Smooth muscle cell (in vitro differentiated cells): ENCODE data around the gene NKAPL. TPM values are rescaled to one million over a fixed set of nuclear protein-coding genes. Genes with fewer than 3 reads are reported as not detected.

ENCODE experiments used
- DNase-seq: peaks from one replicate; lab custom pipeline; 2025; ENCODE audit not compliant: unreplicated experiment; lab: John Stamatoyannopoulos, UW
- H2AFZ ChIP-seq: fragments of 200-600 bp; sonication (generic); 2 replicates; pipeline ENCODE4 v1.6.0; 2016; ENCODE audit warnings: antibody characterized with exemption, low read depth, mild to moderate bottlenecking
- H3F3A ChIP-seq: fragments of 200-600 bp; sonication (generic); 2 replicates; pipeline ENCODE4 v1.6.0; 2017; ENCODE audit warnings: antibody characterized with exemption, low read depth
- H3K27ac ChIP-seq: fragments of 200-600 bp; sonication (generic); 2 replicates; pipeline ENCODE4 v1.5.1; 2016; ENCODE audit warnings: low read depth, mild to moderate bottlenecking
- H3K27me3 ChIP-seq: fragments of 200-600 bp; sonication (generic); 2 replicates; pipeline ENCODE4 v1.6.1; 2016; ENCODE audit warnings: low read depth, mild to moderate bottlenecking
- H3K36me3 ChIP-seq: fragments of 200-600 bp; sonication (generic); 2 replicates; pipeline ENCODE4 v1.5.1; 2016; ENCODE audit warnings: low read depth
- H3K4me1 ChIP-seq: fragments of 200-600 bp; sonication (generic); 2 replicates; pipeline ENCODE4 v1.5.1; 2016; ENCODE audit warnings: low read depth
- H3K4me2 ChIP-seq: fragments of 200-600 bp; sonication (generic); 2 replicates; pipeline ENCODE4 v1.6.0; 2016; ENCODE audit warnings: mild to moderate bottlenecking
- H3K4me3 ChIP-seq: fragments of 200-600 bp; sonication (generic); 2 replicates; pipeline ENCODE4 v1.5.1; 2016; ENCODE audit warnings: mild to moderate bottlenecking
- H3K79me2 ChIP-seq: fragments of 200-600 bp; sonication (generic); 2 replicates; pipeline ENCODE4 v1.6.0; 2016; ENCODE audit warnings: low read depth, mild to moderate bottlenecking
- H3K9ac ChIP-seq: fragments of 200-600 bp; sonication (generic); 2 replicates; pipeline ENCODE4 v1.6.0; 2016; ENCODE audit warnings: low read depth
- H3K9me3 ChIP-seq: fragments of 200-600 bp; sonication (generic); replicated peaks from 2 replicates; pipeline ENCODE4 v1.5.1; 2016; ENCODE audit warnings: low read depth
- H4K20me1 ChIP-seq: fragments of 200-600 bp; sonication (generic); 2 replicates; pipeline ENCODE4 v1.6.0; 2016; ENCODE audit warnings: low read depth
- WGBS: methylation state at CpG from one replicate; pipeline ENCODE4 v1.1.7; 2016; ENCODE audit warnings: low lambda C conversion rate; 5-methylcytosine and 5-hydroxymethylcytosine counted together
- polyA plus RNA-seq: library from polyadenylated mRNA; unstranded; fragments of >200 nt; fragmentation: Nextera tagmentation; extraction: Ambion mirVana; gene quantifications from 2 replicates; pipeline ENCODE4 v1.2.1, GENCODE V29; 2016
- total RNA-seq: library from RNA; depleted of rRNA; stranded (reverse); fragments of >200 nt; gene quantifications from 2 replicates; pipeline ENCODE4 v1.2.3, GENCODE V29; 2014
- TF ChIP-seq, protein P1 (sequence below): fragments of 200-600 bp; sonication (generic); IDR thresholded peaks from 2 replicates; pipeline ENCODE4 v1.5.1; 2017; ENCODE audit warnings: borderline replicate concordance, mild to moderate bottlenecking, antibody characterized with exemption; ENCODE audit not compliant: insufficient read depth, poor library complexity, severe bottlenecking

The NKAPL gene
- total and polyA plus RNA-seq, 2 experiments from 2014 or later, result 0.18 TPM; not detected in 1

DNA sequence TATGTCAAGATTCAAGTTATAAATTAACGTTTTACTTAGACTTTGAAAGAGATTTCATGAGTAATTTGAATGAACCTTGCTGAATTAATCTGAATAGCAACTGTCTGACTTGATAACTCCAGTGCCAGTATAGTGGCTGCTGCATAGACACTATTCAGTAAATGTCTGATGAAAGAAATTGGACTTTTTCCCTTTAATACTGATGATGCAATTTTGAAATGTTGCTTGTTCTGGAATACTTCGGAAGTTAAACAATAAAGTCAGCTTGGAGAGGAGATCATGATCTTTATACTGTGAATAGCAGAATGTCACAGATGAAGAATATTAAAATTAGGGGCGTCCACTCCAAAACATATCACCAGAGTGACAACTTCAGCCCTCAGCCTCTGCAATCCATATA lies 18.6 kb downstream of the NKAPL start:
- DNase-seq, result no peak
- TF ChIP-seq, protein P1, sequence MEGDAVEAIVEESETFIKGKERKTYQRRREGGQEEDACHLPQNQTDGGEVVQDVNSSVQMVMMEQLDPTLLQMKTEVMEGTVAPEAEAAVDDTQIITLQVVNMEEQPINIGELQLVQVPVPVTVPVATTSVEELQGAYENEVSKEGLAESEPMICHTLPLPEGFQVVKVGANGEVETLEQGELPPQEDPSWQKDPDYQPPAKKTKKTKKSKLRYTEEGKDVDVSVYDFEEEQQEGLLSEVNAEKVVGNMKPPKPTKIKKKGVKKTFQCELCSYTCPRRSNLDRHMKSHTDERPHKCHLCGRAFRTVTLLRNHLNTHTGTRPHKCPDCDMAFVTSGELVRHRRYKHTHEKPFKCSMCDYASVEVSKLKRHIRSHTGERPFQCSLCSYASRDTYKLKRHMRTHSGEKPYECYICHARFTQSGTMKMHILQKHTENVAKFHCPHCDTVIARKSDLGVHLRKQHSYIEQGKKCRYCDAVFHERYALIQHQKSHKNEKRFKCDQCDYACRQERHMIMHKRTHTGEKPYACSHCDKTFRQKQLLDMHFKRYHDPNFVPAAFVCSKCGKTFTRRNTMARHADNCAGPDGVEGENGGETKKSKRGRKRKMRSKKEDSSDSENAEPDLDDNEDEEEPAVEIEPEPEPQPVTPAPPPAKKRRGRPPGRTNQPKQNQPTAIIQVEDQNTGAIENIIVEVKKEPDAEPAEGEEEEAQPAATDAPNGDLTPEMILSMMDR, result no peak
- H3K27me3 ChIP-seq, result no peaks in the 10 kb centered on the region
- H3K4me3 ChIP-seq, result no peak overlapping the region
- no peak overlapping the region for H3K4me2 ChIP-seq
- 89% methylated on average over 3 of the region's 3 CpGs for WGBS
- peaks cover 5% of the 10 kb centered on the region for H3K4me1 ChIP-seq
- peaks cover 8% of the 10 kb centered on the region for H3K36me3 ChIP-seq
- no peak overlapping the region for H3K9ac ChIP-seq
- H3K9me3 ChIP-seq, result no peaks in the 10 kb centered on the region
- H3K27ac ChIP-seq, result no peak overlapping the region
- peaks cover 6% of the 10 kb centered on the region for H3F3A ChIP-seq
- no peaks in the 10 kb centered on the region for H4K20me1 ChIP-seq
- H3K79me2 ChIP-seq, result peaks cover 11% of the 10 kb centered on the region
- no peak overlapping the region for H2AFZ ChIP-seq

DNA sequence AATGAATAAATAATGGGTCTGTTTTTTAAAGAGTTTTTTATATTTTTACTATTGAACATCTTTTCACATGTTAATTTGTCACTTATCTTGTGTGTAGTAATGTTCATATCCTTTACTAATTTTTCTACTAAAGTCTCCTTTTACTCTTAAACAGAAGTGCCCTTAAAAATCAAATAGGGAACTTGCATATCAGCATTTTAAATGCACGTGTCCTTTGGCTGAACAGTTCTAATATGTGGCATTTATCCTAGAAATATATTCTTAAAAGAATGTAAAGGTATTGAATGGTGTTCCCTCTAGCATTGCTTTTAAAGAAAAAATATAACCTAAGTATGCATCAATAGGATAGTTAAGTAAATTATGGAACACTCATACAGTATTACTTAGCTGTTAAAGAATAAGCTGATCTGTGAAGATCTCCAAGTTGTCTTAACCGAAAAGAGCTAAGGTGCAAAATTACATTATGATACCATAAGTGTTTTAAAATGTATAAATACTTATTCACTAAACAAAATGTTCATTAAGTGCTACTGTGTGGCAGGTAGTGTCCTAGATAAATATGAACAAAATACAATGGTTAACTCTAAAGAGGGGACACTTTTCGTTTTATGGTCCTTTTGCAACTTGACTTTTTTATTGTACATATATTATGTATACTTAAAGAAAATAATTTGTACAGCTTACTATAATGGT lies 21.6 kb downstream of the NKAPL start:
- DNase-seq, result no peak
- Histone ChIP-seq H3K27ac (no peak overlapping the region), H3K27me3 (no peaks in the 10 kb centered on the region), H4K20me1 (no peaks in the 10 kb centered on the region), H3K9me3 (no peaks in the 10 kb centered on the region), H3K36me3 (peaks cover 5% of the 10 kb centered on the region), H2AFZ (peak overlapping the region; percentile 96), H3K4me3 (peak overlapping the region; percentile 95), H3K79me2 (peaks cover 26% of the 10 kb centered on the region), H3K9ac (peak overlapping the region; percentile 79), H3F3A (peaks cover 6% of the 10 kb centered on the region), H3K4me1 (peaks cover 5% of the 10 kb centered on the region), H3K4me2 (peak overlapping the region; percentile 90)
- WGBS, result 39% methylated on average over 3 of the region's 3 CpGs
- TF ChIP-seq, protein P1, result no peak

DNA sequence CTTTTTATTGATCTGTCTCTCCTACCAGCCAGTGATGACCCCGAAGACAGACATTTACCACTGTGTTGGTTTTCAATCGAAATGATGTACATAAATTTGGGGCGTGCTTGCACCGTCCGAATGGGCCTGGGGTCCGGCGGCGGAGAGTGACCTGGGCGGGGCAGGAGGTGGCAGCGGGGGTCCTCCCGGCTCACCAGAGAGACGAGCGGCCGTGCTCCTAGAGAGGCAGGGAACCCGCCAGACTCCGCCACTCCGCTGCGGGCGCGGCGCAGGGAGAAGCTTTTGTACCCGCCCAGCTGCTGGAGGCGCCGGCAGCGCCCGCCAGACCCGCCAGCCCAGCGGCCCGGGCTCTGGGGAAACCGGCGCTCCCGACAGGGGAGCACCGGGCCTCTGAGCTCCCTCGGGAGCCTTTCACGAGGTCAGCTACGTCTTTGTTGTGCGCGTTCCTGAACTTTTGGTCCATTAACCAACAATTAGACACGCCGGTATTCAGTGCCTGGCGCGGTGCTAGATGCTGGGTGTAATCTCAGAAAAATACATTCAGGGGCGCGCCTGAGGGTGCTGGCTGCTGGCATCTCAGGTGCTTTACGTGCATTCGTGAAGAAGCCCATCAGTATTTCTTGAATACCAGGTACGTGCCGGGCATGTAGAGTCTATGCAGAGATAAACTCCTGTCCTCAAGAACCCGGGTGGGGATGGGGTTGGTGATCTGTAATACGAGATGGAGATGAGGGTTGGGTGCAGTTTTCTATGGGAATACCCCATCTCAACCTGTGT lies 22.4 kb downstream of the NKAPL start, which contains the start of gene PGBD1:
Gene PGBD1, plus strand, starts transcription at position 285 of the 777 bp plus-strand sequence. CDS start 2,242 bp downstream, outside the sequence.
- Histone ChIP-seq H3K4me1 (peaks cover 5% of the 10 kb centered on the region), H3F3A (peaks cover 6% of the 10 kb centered on the region), H3K27ac (no peak within 1 kb of the TSS), H3K4me2 (peak within 1 kb of the TSS; percentile 90), H3K9me3 (no peaks in the 10 kb centered on the region), H3K27me3 (no peaks in the 10 kb centered on the region), H4K20me1 (no peaks in the 10 kb centered on the region), H3K9ac (peak within 1 kb of the TSS; percentile 79), H2AFZ (peak within 1 kb of the TSS; percentile 96), H3K36me3 (no peaks in the 10 kb centered on the region), H3K79me2 (peaks cover 26% of the 10 kb centered on the region), H3K4me3 (peak within 1 kb of the TSS; percentile 95)
- peak; percentile 20 for DNase-seq
- WGBS, result under 1% methylated on average over 49 of the region's 50 CpGs
- TF ChIP-seq, protein P1, result no peak
